Parathyroid adenoma (tissue), 2 donors: ENCODE measurements around the gene FALEC.

ENCODE experiments used
- H2AFZ ChIP-seq: fragments of 300-600 bp; sonication (generic); one replicate; pipeline ENCODE4 v1.7.0; 2017; ENCODE audit warnings: antibody characterized with exemption, mild to moderate bottlenecking
- H3K27ac ChIP-seq: fragments of 300-600 bp; sonication (generic); one replicate; pipeline ENCODE4 v1.7.0; 2017
- H3K27me3 ChIP-seq: fragments of 300-600 bp; sonication (generic); one replicate; pipeline ENCODE4 v1.7.0; 2017; ENCODE audit warnings: low read length; ENCODE audit not compliant: control insufficient read depth, insufficient read depth
- H3K36me3 ChIP-seq: fragments of 300-600 bp; sonication (generic); one replicate; pipeline ENCODE4 v1.7.0; 2017; ENCODE audit warnings: low read length; ENCODE audit not compliant: control insufficient read depth, insufficient read depth
- H3K4me1 ChIP-seq: fragments of 300-600 bp; sonication (generic); one replicate; pipeline ENCODE4 v1.7.0; 2017; ENCODE audit warnings: control low read depth
- H3K4me2 ChIP-seq: fragments of 300-600 bp; sonication (generic); one replicate; pipeline ENCODE4 v1.7.0; 2017; ENCODE audit warnings: low read length
- H3K4me3 ChIP-seq: fragments of 300-600 bp; sonication (generic); one replicate; pipeline ENCODE4 v1.7.0; 2017; ENCODE audit warnings: low read depth, low read length
- H3K79me2 ChIP-seq: fragments of 300-600 bp; sonication (generic); one replicate; pipeline ENCODE4 v1.7.0; 2017; ENCODE audit warnings: control low read depth
- H3K9ac ChIP-seq: fragments of 300-600 bp; sonication (generic); one replicate; pipeline ENCODE4 v1.7.0; 2017; ENCODE audit warnings: mild to moderate bottlenecking
- H3K9me3 ChIP-seq: fragments of 300-600 bp; sonication (generic); one replicate; pipeline ENCODE4 v1.7.0; 2017; ENCODE audit warnings: low read length; ENCODE audit not compliant: control insufficient read depth
- TF ChIP-seq, protein P1 (sequence below): fragments of 300-600 bp; sonication (generic); IDR thresholded peaks from one replicate; pipeline ENCODE4 v1.7.0; 2017; ENCODE audit warnings: antibody characterized with exemption, mild to moderate bottlenecking
- donor health status: primary hyperparathyroidism.

FALEC gene

DNA sequence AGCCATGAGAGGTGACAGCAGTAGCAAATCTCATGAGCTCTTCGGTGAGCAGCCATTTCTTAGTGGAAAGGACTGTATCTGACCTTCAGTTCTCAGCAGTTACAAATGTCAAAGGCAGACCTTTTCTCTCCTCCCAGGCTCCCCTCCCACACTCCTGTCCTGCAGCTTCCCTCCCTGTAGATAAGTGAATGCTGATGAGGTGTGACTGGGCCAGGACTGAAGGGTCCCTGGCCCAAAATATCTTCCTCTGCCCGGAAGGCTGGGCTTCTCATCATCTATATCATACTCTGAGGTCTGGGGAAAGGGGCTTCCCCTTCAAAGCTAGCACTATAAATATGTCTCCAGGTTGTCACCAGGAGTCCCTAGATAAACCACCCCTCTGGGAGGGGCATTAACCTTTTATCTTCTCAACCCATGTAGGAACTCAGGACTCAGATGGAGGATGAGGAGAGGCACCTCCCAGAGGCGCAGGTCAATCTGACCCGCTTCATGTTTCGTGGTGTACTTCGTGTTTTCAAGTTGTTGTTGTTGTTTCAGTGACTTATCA lies 30.0 kb downstream of the FALEC start:
- Histone ChIP-seq H3K9ac (no peak overlapping the region), H3K27me3 (no peaks in the 10 kb centered on the region), H3K4me3 (no peak overlapping the region), H3K79me2 (no peaks in the 10 kb centered on the region), H3K27ac (no peak overlapping the region), H3K9me3 (no peaks in the 10 kb centered on the region), H3K36me3 (no peaks in the 10 kb centered on the region), H3K4me2 (no peak overlapping the region), H3K4me1 (no peaks in the 10 kb centered on the region), H2AFZ (no peak overlapping the region)
- TF ChIP-seq, protein P1, sequence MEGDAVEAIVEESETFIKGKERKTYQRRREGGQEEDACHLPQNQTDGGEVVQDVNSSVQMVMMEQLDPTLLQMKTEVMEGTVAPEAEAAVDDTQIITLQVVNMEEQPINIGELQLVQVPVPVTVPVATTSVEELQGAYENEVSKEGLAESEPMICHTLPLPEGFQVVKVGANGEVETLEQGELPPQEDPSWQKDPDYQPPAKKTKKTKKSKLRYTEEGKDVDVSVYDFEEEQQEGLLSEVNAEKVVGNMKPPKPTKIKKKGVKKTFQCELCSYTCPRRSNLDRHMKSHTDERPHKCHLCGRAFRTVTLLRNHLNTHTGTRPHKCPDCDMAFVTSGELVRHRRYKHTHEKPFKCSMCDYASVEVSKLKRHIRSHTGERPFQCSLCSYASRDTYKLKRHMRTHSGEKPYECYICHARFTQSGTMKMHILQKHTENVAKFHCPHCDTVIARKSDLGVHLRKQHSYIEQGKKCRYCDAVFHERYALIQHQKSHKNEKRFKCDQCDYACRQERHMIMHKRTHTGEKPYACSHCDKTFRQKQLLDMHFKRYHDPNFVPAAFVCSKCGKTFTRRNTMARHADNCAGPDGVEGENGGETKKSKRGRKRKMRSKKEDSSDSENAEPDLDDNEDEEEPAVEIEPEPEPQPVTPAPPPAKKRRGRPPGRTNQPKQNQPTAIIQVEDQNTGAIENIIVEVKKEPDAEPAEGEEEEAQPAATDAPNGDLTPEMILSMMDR, result no peak

DNA sequence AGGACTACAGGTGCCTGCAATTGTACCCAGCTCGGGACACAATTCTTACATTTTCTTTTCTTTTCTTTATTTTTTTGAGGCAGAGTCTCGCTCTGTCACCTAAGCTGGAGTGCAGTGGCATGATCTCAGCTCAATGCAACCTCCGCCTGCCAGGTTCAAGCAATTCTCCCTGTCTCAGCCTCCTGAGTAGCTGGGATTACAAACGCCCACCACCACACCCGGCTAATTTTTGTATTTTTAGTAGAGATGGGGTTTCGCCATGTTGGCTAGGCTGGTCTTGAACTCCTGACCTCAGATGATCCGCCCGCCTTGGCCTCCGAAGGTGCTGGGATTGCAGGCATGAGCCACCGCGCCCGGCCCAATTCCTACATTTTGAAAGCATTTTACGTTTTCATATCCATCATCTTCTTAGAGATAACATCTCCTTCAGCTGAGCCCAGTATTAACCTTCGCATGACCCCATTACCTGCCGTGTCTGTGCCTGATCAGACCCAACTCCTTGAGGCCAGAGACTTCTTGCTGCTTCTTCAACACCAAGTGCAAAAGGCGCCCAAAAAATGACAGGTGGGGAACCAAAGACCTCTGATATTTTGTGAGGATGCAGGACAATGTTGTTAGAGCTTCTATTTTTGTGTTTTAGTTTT lies 30.9 kb downstream of the FALEC start:
- TF ChIP-seq, protein P1, result no peak

DNA sequence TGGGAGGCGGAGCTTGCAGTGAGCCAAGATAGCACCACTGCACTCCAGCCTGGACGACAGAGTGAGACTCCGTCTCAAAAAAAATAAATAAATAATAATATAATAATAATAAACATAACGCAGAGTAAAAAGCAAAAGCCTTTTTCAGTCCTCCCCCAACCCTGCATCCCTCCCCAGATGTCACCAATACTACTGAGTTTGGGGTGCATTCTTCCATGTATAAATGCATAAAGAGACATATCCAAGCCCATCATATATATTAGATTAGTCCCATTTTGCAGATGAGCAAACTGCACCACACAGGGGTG lies 32.7 kb downstream of the FALEC start:
- peak overlapping the region; percentile 52 for H3K4me3 ChIP-seq
- TF ChIP-seq, protein P1, result no peak
- no peaks in the 10 kb centered on the region for H3K9me3 ChIP-seq
- no peak overlapping the region for H3K27ac ChIP-seq
- no peaks in the 10 kb centered on the region for H3K79me2 ChIP-seq
- peak overlapping the region; percentile 87 for H2AFZ ChIP-seq
- no peaks in the 10 kb centered on the region for H3K36me3 ChIP-seq
- no peak overlapping the region for H3K9ac ChIP-seq
- peak overlapping the region; percentile 76 for H3K4me2 ChIP-seq
- H3K27me3 ChIP-seq, result no peaks in the 10 kb centered on the region
- H3K4me1 ChIP-seq, result no peaks in the 10 kb centered on the region

More for the DNA sequence above, 30.9 kb downstream of the FALEC start:
- Histone ChIP-seq H3K27ac (no peak overlapping the region), H3K4me2 (no peak overlapping the region), H3K36me3 (no peaks in the 10 kb centered on the region), H3K4me3 (no peak overlapping the region), H3K27me3 (no peaks in the 10 kb centered on the region), H2AFZ (no peak overlapping the region), H3K9ac (no peak overlapping the region), H3K79me2 (no peaks in the 10 kb centered on the region), H3K4me1 (no peaks in the 10 kb centered on the region), H3K9me3 (no peaks in the 10 kb centered on the region)

DNA sequence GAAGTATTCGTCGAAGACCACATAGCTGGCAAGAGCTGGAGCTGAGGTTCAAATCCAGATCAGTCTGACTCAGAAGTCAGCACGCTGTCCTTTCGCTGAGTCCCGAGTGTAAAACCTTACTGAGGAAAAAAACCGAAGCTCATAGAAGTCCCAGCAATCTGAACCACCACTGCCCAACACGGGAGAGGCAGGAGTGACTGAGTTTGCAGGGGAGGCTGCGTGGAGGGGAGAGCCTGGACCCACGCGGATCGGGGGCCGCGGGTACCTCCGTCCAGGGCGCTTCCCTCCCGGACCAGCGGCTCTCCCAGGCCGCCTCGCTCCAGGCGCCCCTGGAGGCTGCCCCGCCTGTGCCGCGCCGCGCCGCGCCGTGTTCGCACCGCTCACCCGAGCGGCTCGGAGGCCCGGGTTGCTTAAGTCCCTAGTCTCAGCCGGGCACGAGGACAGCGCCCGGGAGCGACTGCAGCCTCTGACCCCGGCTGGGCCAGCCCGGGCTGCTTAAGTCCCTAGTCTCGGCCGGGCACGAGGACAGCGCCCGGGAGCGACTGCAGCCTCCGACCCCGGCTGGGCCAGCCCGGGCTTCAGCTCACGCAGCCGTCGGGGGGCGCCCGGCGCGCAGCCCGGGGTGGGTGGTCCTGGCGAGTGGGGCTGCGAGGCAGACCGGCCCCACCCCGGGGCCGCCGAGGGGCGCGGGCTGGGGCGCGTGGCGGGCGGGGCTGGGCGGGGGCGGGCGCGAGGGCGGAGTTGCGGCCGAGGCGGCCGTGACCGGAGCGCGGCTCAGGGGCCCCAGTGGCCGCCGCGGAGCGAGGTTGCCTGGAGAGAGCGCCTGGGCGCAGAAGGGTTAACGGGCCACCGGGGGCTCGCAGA lies 33.3 kb downstream of the FALEC start, which contains the start of gene ADAMTSL4:
ADAMTSL4 (plus strand) TSS at position 777 of the 864 bp plus-strand sequence. CDS start 2,881 bp downstream, outside the sequence.
- Histone ChIP-seq H3K4me1 (no peaks in the 10 kb centered on the region), H3K79me2 (no peaks in the 10 kb centered on the region), H3K27ac (no peak within 1 kb of the TSS), H3K4me2 (peak within 1 kb of the TSS; percentile 76), H2AFZ (peak within 1 kb of the TSS; percentile 87), H3K9ac (no peak within 1 kb of the TSS), H3K36me3 (no peaks in the 10 kb centered on the region), H3K27me3 (no peaks in the 10 kb centered on the region), H3K9me3 (no peaks in the 10 kb centered on the region), H3K4me3 (peak within 1 kb of the TSS; percentile 52)
- TF ChIP-seq, protein P1, result no peak
